ENCODE results near the gene PCARE. TPM values are rescaled to one million over a fixed set of nuclear protein-coding genes. Genes with fewer than 3 reads are reported as not detected.

PCARE gene
- total RNA-seq, 4 donors from 2014 or later = 0.03 to 1.3 (median 0.36) TPM; not detected in 1

Other genes starting within 250 kb of the PCARE start
- gene TRMT61B, start 204.2 kb downstream of the PCARE start, total RNA-seq = 10 to 100 TPM in 3 of 4 donors, 1 to 10 TPM in 1; 5.8 to 15.2 (median 13.5) TPM
- gene WDR43, start 179.9 kb downstream of the PCARE start, total RNA-seq = 100 to 1,000 TPM in 1 of 4 donors, 10 to 100 TPM in 3; 73.5 to 105 (median 81.1) TPM
- 10 to 100 TPM in 3 of 4 donors, 1 to 10 TPM in 1; 6.4 to 64.4 (median 24.3) TPM for gene TOGARAM2, start 93.2 kb downstream of the PCARE start, total RNA-seq
- 100 to 1,000 TPM; 200 to 422 (median 265) TPM for gene CLIP4, start 40.9 kb upstream of the PCARE start, total RNA-seq

Data from gastrocnemius medialis (tissue), 4 donors.